IgD-negative memory B cell (primary cell): ENCODE results near the gene SGO1. TPM values are rescaled to one million over a fixed set of nuclear protein-coding genes. Genes with fewer than 3 reads are reported as not detected.

ENCODE experiments used
- H3K27ac Mint-ChIP-seq, 3 donors: one replicate each; pipeline ENCODE4 v1.8.0; 2020 to 2022; ENCODE audit warnings: mild to moderate bottlenecking in 3 of 3, mixed read lengths in 3 of 3, moderate library complexity in 1 of 3
- H3K27me3 Mint-ChIP-seq: one replicate; pipeline ENCODE4 v1.8.0; 2021; ENCODE audit warnings: mixed read lengths
- H3K36me3 Mint-ChIP-seq: one replicate; pipeline ENCODE4 v1.8.0; 2020; ENCODE audit warnings: mild to moderate bottlenecking, mixed read lengths
- H3K4me1 Mint-ChIP-seq, 3 donors: one replicate each; pipeline ENCODE4 v1.8.0; 2020 to 2022; ENCODE audit warnings: mixed read lengths in 3 of 3, mild to moderate bottlenecking in 1 of 3
- H3K4me3 Mint-ChIP-seq, 4 donors: one replicate each; pipeline ENCODE4 v1.8.0; 2020 to 2022; ENCODE audit warnings: mild to moderate bottlenecking in 4 of 4, mixed read lengths in 4 of 4, moderate library complexity in 3 of 4
- H3K9me3 Mint-ChIP-seq, 3 donors: one replicate each; pipeline ENCODE4 v1.8.0; 2020 to 2021; ENCODE audit warnings: mixed read lengths in 3 of 3, mild to moderate bottlenecking in 1 of 3
- polyA plus RNA-seq: library from polyadenylated mRNA; unstranded; fragments of 300-500 nt; fragmentation: Illumina TruSeq; gene quantifications from one replicate; pipeline ENCODE4 v1.2.3, GENCODE V29; 2021

The SGO1 gene
- polyA plus RNA-seq, 1 donor from 2014 or later: 8.3 TPM

DNA sequence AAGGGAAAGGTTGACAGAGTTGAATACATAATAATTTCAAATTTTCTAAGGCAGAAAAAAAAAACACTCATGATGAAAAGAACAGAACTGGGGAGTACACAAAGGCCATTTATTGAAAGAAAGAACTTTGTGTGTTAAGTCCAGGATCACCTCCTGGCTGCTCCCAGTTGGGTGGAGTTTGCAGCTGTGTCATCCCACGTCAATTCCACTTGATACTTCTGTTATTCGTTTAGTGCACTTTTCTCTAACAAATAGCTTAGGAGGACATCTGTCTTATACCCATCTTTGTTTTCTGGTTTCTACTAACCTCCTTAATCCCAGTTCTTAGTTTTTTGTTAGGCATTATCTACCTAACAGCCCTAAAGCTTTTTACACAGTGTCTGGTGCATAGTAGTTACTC is 44.7 kb downstream of the SGO1 start:
- Mint-ChIP-seq H3K4me1 (peaks cover 0 to 1% (median 0%) of the 10 kb centered on the region in 3 donors), H3K27me3 (no peaks in the 10 kb centered on the region), H3K4me3 (no peak overlapping the region), H3K9me3 (peaks cover 0 to 3% (median 2%) of the 10 kb centered on the region in 3 donors), H3K36me3 (peaks cover 15% of the 10 kb centered on the region), H3K27ac (no peak overlapping the region)

DNA sequence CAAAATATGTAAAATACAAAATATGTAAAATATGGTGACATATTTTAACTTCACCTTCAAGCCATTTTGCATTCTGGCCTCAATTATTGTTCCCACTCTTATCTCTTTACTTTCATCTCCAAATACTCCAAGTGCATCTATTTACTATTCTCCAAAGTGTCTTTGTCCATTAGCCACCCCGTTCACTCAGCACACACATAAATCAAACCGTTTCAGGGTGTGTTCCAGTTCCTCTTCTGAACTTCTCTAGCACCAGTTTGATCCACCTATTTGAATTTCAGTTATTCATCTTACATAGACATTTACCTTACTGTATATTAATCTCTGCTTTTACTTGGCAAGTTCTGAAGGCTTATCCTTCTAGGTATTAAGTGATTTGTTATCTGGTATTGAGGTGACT is 45.1 kb downstream of the SGO1 start:
- Mint-ChIP-seq H3K27ac (peak overlapping the region in 1 of 3 donors; percentile 9), H3K9me3 (peaks cover 0 to 3% (median 2%) of the 10 kb centered on the region in 3 donors), H3K4me3 (no peak overlapping the region), H3K36me3 (peaks cover 15% of the 10 kb centered on the region), H3K4me1 (peaks cover 0 to 1% (median 0%) of the 10 kb centered on the region in 3 donors), H3K27me3 (no peaks in the 10 kb centered on the region)

DNA sequence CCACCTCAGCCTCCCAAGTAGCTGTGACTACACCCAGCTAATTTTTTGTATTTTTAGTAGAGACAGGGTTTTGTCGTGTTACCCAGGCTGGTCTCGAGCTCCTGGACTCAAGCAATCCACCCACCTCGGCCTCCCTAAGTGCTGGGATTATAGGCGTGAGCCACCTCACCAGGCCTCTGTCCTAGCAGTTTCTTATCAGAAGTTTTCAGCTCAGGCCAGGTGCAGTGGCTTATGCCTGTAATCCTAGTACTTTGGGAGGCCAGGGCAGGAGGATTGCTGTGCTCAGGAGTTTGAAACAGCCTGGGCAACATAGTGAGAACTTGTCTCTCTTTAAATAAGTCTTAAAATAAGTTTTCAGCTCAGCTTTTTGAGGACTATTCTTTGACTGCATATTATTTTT is 48.4 kb downstream of the SGO1 start:
- Mint-ChIP-seq H3K9me3 (peaks cover 0 to 3% (median 0%) of the 10 kb centered on the region in 3 donors), H3K27me3 (no peaks in the 10 kb centered on the region), H3K4me1 (peaks cover 0 to 1% (median 0%) of the 10 kb centered on the region in 3 donors), H3K27ac (no peak overlapping the region), H3K4me3 (no peak overlapping the region), H3K36me3 (peaks cover 10% of the 10 kb centered on the region)

DNA sequence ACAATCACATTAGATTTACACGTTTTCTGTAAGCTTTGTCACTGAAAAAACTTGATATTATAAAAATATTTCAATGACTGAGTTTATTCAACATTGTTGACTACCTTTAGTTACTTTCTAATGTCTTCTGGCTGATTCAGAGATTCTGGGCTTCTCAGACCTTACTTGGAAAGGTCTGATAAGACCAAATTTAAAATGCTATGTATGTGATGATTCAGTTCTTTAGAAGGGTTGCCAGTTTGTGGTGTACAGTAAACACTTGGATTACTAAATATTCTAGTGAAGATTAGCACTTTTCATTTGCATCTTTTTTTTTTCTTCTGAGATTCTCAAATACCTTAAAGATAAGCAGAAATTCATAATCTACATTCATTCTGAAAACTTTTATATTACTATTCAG is 49.8 kb downstream of the SGO1 start:
- no peaks in the 10 kb centered on the region for H3K27me3 Mint-ChIP-seq
- H3K4me3 Mint-ChIP-seq: no peak overlapping the region

DNA sequence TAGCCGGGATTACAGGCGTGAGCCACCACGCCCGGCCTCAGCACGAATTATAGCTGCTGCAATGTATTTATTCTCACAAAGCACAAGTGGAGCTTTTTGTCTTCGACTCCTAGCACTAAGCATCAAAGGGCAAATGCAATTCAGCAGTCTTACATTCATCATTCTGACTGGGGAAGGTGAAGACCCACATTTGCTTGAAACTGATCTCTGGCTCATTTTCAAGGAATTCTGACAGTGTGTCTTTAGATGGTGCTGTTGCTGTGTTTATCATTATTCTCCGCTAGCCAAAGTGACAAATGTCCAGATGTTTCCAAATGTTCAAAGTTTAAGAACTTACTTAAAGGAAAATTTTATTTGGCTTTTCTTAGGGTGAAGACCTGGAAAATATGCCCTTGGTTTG is 55.9 kb downstream of the SGO1 start:
- Mint-ChIP-seq H3K4me1 (peaks cover 17 to 21% (median 20%) of the 10 kb centered on the region in 3 donors), H3K4me3 (no peak overlapping the region), H3K27ac (no peak overlapping the region), H3K9me3 (peaks cover 0 to 1% (median 0%) of the 10 kb centered on the region in 3 donors), H3K27me3 (no peaks in the 10 kb centered on the region), H3K36me3 (peaks cover 8% of the 10 kb centered on the region)

More for the DNA sequence above, 49.8 kb downstream of the SGO1 start:
- peaks cover 0 to 1% (median 0%) of the 10 kb centered on the region in 3 donors for H3K4me1 Mint-ChIP-seq
- no peak overlapping the region for H3K27ac Mint-ChIP-seq
- H3K36me3 Mint-ChIP-seq: peaks cover 7% of the 10 kb centered on the region
- H3K9me3 Mint-ChIP-seq: no peaks in the 10 kb centered on the region

DNA sequence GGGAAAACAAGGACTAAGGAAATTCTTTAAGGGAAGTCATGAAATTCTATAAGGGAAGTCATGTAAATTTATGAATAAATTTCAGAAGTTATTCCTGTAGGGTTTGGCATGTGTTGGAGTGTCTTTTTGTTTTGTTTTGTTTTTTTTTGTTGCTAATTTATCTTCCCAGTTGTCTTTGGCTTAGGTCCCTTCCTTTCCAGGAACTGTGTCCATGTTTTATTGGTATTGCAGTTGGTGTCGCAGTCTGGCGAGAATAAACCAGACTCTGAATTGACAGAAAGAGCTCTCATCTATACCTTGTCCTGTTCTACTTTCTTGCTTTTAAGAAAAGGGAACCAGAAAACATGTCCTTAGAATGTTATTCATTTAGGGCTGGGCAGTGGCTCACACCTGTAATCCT is 57.6 kb downstream of the SGO1 start:
- H3K4me3 Mint-ChIP-seq: peak overlapping the region in 1 of 4 donors; percentile 45
- peak overlapping the region in 2 of 3 donors; percentile 23 to 94 for H3K27ac Mint-ChIP-seq
- peaks cover 0 to 1% (median 0%) of the 10 kb centered on the region in 3 donors for H3K9me3 Mint-ChIP-seq
- H3K27me3 Mint-ChIP-seq: no peaks in the 10 kb centered on the region
- peaks cover 17 to 21% (median 20%) of the 10 kb centered on the region in 3 donors for H3K4me1 Mint-ChIP-seq
- peaks cover 8% of the 10 kb centered on the region for H3K36me3 Mint-ChIP-seq

DNA sequence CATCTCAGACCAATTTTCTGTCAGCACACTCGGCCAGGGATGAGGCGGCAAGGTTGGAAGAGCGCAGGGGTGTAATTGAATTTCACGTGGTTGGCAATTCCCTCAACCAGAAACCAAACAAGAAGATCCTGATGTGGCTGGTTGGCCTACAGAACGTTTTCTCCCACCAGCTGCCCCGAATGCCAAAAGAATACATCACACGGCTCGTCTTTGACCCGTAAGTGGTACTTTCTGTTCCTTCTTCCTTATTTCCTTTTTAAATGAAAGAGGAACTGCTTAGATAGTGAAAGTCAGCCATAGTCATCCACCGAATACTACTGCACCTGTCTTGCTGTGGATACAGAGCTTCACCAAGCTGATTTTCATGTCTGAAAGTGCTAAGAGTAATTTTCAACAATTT is 60.1 kb downstream of the SGO1 start:
- Mint-ChIP-seq H3K4me3 (peak overlapping the region; percentile 68 to 87 (median 72)), H3K27ac (peak overlapping the region; percentile 94 to 99 (median 98)), H3K9me3 (peaks cover 0 to 1% (median 0%) of the 10 kb centered on the region in 3 donors), H3K4me1 (peaks cover 19 to 21% (median 20%) of the 10 kb centered on the region in 3 donors), H3K27me3 (no peaks in the 10 kb centered on the region), H3K36me3 (peaks cover 19% of the 10 kb centered on the region)

DNA sequence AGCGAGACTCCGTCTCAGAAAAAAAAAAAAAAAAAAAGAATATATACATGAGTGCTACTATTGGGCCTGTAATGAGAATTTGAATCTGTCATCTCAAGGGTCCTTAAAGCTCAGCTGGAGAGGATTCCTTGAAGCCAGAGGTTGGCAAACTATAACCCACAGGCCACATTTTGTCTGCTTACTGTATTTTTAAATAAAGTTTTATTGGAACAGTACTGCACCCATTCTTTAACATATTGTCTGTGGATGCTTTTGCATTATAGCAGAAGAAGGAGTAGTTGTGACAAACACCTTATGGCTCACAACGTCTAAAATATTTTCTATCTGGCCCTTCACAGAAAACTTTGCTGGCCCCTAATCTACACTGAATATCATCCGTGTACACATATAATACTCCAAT is 60.7 kb downstream of the SGO1 start:
- peaks cover 19 to 21% (median 20%) of the 10 kb centered on the region in 3 donors for H3K4me1 Mint-ChIP-seq
- H3K9me3 Mint-ChIP-seq: peaks cover 0 to 1% (median 0%) of the 10 kb centered on the region in 3 donors
- peaks cover 20% of the 10 kb centered on the region for H3K36me3 Mint-ChIP-seq
- H3K27ac Mint-ChIP-seq: peak overlapping the region; percentile 94 to 99 (median 98)
- H3K27me3 Mint-ChIP-seq: no peaks in the 10 kb centered on the region
- H3K4me3 Mint-ChIP-seq: peak overlapping the region in 3 of 4 donors; percentile 68 to 87 (median 68)

DNA sequence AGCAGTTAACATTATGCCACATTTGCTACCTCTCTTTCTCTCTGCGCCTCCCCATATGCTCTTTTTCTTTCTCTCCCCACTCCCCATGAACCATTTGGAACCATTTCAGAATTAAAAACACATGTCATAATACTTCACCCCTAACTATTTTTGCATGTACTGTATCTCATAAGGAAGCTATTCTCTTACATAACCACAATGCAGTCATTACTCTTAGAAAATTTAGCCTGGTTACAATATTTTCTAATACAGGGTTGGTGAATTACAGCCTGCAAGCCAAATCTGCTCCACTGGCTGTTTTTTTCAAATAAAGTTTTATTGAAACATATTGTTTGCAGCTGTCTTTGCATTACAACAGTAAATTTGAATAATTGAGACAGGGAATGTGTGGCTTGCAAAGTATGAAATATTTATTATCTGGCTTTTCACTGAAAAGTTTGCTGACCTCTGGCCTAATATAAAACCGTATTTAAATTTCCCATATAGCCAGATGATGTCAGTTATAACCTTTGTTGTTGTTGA is 62.8 kb downstream of the SGO1 start:
- peaks cover 23% of the 10 kb centered on the region for H3K36me3 Mint-ChIP-seq

DNA sequence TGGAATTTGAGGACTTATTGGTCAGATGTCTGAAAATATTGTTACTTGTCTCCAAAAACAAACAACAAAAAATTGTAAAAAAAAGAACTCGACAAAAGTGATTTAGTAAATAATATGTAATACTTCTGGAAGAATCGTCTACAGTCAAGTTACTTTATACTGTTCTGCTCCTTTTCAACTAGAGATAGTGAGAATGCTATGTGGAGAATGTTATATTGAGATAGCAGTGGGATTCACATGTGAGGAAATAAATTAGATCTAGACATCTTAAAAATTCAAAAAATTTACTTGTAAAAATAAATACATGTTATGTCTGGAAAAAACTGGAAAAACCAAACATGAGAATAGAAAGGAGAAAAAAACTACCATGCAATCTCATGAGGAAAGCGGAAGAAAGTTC is 64.9 kb downstream of the SGO1 start:
- Mint-ChIP-seq H3K9me3 (peaks cover 0 to 1% (median 0%) of the 10 kb centered on the region in 3 donors), H3K4me1 (peaks cover 7 to 9% (median 8%) of the 10 kb centered on the region in 3 donors), H3K4me3 (no peak overlapping the region), H3K36me3 (peaks cover 28% of the 10 kb centered on the region), H3K27ac (no peak overlapping the region), H3K27me3 (no peaks in the 10 kb centered on the region)

More for the DNA sequence above, 62.8 kb downstream of the SGO1 start:
- no peak overlapping the region for H3K4me3 Mint-ChIP-seq
- H3K27ac Mint-ChIP-seq: peak overlapping the region in 1 of 3 donors; percentile 40
- H3K4me1 Mint-ChIP-seq: peaks cover 17 to 20% (median 18%) of the 10 kb centered on the region in 3 donors
- peaks cover 0 to 1% (median 0%) of the 10 kb centered on the region in 3 donors for H3K9me3 Mint-ChIP-seq
- H3K27me3 Mint-ChIP-seq: no peaks in the 10 kb centered on the region

Other genes with a start within 250 kb of the SGO1 start
- 29.7 TPM for gene RAB5A, start 239.1 kb downstream of the SGO1 start, polyA plus RNA-seq
- gene PP2D1, start 173.9 kb downstream of the SGO1 start, polyA plus RNA-seq: 0.64 TPM
- 4.8 TPM for gene KAT2B, start 145.8 kb downstream of the SGO1 start, polyA plus RNA-seq